Ascending aorta (tissue), 2 donors: ENCODE data around the gene CLDN19. TPM values are rescaled to one million over a fixed set of nuclear protein-coding genes. Genes with fewer than 3 reads are reported as not detected.

ENCODE experiments used
- DNase-seq, 2 donors: peaks; one replicate each; pipeline ENCODE4 v3.0.0-alpha.2; 2019; ENCODE audit warnings: low spot score in 2 of 2
- H3K27ac ChIP-seq, 2 donors: fragments of 200-600 bp; sonication (generic); one replicate each; pipeline ENCODE4 v1.5.1; 2016 to 2017; ENCODE audit warnings: mild to moderate bottlenecking in 1 of 2
- H3K27me3 ChIP-seq: fragments of 200-600 bp; sonication (generic); one replicate; pipeline ENCODE4 v1.5.1; 2017
- H3K36me3 ChIP-seq, 2 donors: fragments of 200-600 bp; sonication (generic); one replicate each; pipeline ENCODE4 v1.5.1; 2016
- H3K4me1 ChIP-seq, 2 donors: fragments of 200-600 bp; sonication (generic); one replicate each; pipeline ENCODE4 v1.5.1; 2016 to 2017; ENCODE audit warnings: mild to moderate bottlenecking in 1 of 2
- H3K4me3 ChIP-seq, 2 donors: fragments of 200-600 bp; sonication (generic); one replicate each; pipeline ENCODE4 v1.5.1; 2016 to 2017; ENCODE audit warnings: mild to moderate bottlenecking in 1 of 2
- H3K9me3 ChIP-seq, 2 donors: fragments of 200-600 bp; sonication (generic); one replicate each; pipeline ENCODE4 v1.5.1; 2016
- intact Hi-C: fragments of 100-400 bp; cut with DNase I; formaldehyde crosslinking; loops from one replicate; pipeline ENCODE4 v1.15.1; 2023
- total RNA-seq: library from RNA; depleted of rRNA; stranded (reverse); fragments of >200 nt; gene quantifications from one replicate; pipeline ENCODE4 v1.1.0, GENCODE V29; 2016
- TF ChIP-seq, protein P1 (sequence below), 3 experiments: fragments of 200-600 bp in 2 of 3; fragments of 450-650 bp in 1 of 3; sonication (generic) in 2 of 3; IDR thresholded peaks; one replicate each; pipeline ENCODE4 v1.5.1; 2016 to 2019; ENCODE audit warnings: antibody characterized with exemption in 3 of 3, mild to moderate bottlenecking in 1 of 3, moderate library complexity in 1 of 3

CLDN19 gene
- total RNA-seq, 1 donor from 2014 or later, result not detected

DNA sequence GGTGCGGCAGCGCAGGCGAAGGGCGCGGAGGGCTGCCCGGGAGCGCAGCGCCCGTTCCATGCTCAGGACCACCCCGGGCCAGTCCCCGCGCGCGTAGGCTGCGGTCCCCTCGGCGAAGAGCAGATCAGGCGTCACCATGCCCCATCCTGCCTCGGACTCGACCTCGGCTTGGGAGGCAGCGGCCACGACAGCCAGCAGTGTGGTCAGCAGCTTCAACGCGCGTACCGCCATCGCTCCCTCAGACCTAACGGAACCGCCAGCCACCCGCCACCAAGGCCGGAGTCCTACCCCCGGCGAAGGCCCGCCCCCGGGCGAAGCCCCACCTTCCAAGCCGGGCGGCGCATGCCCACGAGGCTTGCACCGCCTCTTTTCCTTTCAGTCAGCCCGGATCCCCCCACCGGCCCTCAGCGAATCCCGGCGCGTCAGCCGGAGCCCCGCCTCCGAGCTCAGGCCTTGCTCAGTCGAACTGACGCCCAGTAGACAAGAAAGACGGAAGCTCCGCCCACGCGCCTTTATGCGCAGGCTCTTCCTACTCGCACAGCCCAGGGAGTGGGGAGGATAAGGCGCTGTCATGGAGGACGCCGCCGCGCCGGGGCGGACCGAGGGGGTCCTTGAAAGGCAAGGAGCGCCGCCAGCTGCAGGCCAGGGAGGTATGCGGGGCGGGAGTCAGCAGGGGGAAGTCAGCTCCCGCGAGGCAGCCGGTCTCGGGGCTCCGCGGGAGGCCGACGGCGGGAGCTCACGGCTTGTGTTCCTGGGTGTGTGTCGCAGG lies 26.9 kb upstream of the CLDN19 start, which contains the start of the genes C1orf50 and P3H1:
Gene C1orf50 (plus strand): TSS at position 509 of the 769 bp plus-strand sequence. CDS start 63 bp downstream, at position 572.
Gene P3H1 (minus strand): TSS at position 288 of the 769 bp plus-strand sequence. CDS start 57 bp downstream, at position 231.
- peak within 1 kb of the TSS; percentile 86 to 88 for H3K4me3 ChIP-seq
- peak; percentile 99 to 100 for DNase-seq
- H3K36me3 ChIP-seq, result peaks cover 0 to 3% of the 10 kb centered on the region in 2 donors
- H3K27ac ChIP-seq, result peak within 1 kb of the TSS; percentile 84 to 91
- intact Hi-C loops, result loop anchor here (1.0 to 5.0 kb wide), 9 partner anchors 50 to 435 kb away; partner anchors contain the start of genes CFAP57, EBNA1BP2, ERMAP and PPCS
- peaks cover 0 to 19% of the 10 kb centered on the region in 2 donors for H3K4me1 ChIP-seq
- TF ChIP-seq, protein P1, sequence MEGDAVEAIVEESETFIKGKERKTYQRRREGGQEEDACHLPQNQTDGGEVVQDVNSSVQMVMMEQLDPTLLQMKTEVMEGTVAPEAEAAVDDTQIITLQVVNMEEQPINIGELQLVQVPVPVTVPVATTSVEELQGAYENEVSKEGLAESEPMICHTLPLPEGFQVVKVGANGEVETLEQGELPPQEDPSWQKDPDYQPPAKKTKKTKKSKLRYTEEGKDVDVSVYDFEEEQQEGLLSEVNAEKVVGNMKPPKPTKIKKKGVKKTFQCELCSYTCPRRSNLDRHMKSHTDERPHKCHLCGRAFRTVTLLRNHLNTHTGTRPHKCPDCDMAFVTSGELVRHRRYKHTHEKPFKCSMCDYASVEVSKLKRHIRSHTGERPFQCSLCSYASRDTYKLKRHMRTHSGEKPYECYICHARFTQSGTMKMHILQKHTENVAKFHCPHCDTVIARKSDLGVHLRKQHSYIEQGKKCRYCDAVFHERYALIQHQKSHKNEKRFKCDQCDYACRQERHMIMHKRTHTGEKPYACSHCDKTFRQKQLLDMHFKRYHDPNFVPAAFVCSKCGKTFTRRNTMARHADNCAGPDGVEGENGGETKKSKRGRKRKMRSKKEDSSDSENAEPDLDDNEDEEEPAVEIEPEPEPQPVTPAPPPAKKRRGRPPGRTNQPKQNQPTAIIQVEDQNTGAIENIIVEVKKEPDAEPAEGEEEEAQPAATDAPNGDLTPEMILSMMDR (IDR thresholded peaks at IDR 0.05), result no peak
- H3K27me3 ChIP-seq, result no peaks in the 10 kb centered on the region
- H3K9me3 ChIP-seq, result no peaks in the 10 kb centered on the region

DNA sequence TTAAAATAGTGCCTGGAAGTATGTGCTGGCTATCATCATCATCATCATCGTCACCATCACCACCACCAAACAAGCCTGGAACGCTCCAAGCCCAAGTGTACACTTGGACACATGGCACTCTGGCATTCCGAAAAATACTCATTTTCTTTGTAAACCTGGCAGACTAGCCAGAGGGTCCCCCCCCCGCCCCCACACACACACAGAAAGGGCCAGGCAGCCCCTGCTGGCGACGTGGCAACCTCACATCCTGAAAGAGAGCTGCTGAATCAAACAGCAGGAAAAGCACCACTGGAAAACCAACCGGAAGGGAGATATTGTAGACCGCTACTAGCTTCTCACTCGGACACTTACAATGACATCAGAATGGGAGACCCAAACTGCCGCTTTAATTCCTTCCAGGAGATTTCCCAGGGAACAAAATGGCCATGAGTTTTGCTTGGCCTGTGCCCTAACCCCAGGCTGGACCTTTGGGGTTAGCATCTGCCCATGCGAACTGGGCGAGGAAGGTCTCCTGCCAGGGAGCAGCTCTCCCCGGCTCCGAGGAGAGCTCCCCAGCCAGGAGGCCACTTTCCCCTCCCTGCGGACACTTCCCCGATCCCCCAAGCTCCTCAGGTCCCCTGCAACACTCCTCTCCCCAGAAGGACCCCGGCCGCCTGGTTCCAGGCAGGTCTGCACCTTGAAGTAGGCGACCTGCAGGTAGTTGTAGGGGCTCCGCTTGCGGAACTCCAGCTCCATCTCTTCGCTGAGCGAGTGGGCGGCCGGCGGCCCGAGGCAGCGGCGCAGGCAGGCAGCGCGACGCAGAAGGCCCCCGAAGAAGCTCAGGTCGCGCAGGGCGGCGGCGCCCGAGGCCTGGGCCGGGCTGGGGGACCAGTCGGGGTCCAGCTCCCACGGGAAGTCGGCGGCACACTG lies 26.1 kb upstream of the CLDN19 start:
- peak overlapping the region; percentile 84 to 90 for H3K27ac ChIP-seq
- H3K9me3 ChIP-seq, result no peaks in the 10 kb centered on the region
- DNase-seq, result no peak
- TF ChIP-seq, protein P1 (IDR thresholded peaks at IDR 0.05), result peak in 2 of 3 experiments; percentile 36 to 42
- peaks cover 0 to 11% of the 10 kb centered on the region in 2 donors for H3K36me3 ChIP-seq
- peaks cover 0 to 19% of the 10 kb centered on the region in 2 donors for H3K4me1 ChIP-seq
- peak overlapping the region; percentile 86 to 88 for H3K4me3 ChIP-seq
- no peaks in the 10 kb centered on the region for H3K27me3 ChIP-seq
- intact Hi-C loops, result loop anchor here (2.0 to 5.0 kb wide), 7 partner anchors 83 to 434 kb away; partner anchors contain the start of genes CFAP57, EBNA1BP2, PPCS and PPIH

DNA sequence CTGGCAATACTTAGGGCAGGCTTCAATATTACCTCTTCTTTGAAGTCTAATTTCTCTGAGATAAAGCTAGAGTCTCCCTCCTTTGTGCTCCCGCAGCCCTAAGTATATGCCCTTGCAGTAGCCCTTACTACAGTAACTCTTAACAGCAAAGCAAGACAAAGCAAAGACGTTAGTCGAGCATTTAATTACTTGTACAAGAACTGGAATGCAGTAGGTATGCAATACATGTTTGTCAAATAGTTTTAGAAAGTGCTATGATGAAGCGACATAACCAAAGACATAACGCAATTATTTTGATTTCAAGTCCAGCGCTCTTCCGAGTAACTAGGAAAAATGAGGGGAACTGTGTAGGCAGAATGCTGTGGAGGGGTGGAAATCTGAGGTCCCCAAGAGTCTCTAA lies 25.2 kb upstream of the CLDN19 start:
- H3K27ac ChIP-seq, result peak overlapping the region; percentile 84 to 90

DNA sequence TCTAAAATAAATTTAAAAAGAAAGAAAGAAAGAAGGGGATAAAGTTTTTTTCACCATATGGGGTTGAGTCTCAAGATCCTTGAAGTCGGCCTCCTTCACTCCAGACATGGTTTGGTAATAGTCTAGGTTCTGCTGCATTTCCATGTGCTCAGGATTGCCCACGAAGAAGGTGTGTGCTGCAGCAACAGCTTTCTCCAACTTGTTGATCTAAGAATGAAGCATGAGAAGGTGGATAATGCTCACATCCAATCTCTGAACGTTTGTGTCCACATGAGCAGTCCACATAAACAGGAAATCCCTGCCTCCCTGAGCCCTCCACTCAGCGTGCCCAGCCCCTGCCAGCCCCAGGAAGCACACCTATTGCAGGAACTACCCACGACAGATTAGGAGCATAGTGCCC lies 22.2 kb upstream of the CLDN19 start:
- Histone ChIP-seq H3K4me1 (peaks cover 0 to 12% of the 10 kb centered on the region in 2 donors), H3K27me3 (no peaks in the 10 kb centered on the region), H3K9me3 (no peaks in the 10 kb centered on the region), H3K27ac (no peak overlapping the region), H3K4me3 (no peak overlapping the region), H3K36me3 (peaks cover 30 to 44% of the 10 kb centered on the region in 2 donors)
- DNase-seq, result no peak
- intact Hi-C loops, result no loop called here
- TF ChIP-seq, protein P1 (IDR thresholded peaks at IDR 0.05), result no peak

More for the DNA sequence above, 25.2 kb upstream of the CLDN19 start:
- no peaks in the 10 kb centered on the region for H3K27me3 ChIP-seq
- no peak for DNase-seq
- peaks cover 0 to 19% of the 10 kb centered on the region in 2 donors for H3K4me1 ChIP-seq
- TF ChIP-seq, protein P1 (IDR thresholded peaks at IDR 0.05), result no peak
- peaks cover under 1 to 14% of the 10 kb centered on the region in 2 donors for H3K36me3 ChIP-seq
- intact Hi-C loops, result loop anchor here (5.0 kb wide), 4 partner anchors 157 to 433 kb away; partner anchors contain the start of genes CFAP57 and EBNA1BP2
- no peaks in the 10 kb centered on the region for H3K9me3 ChIP-seq
- peak overlapping the region; percentile 86 to 88 for H3K4me3 ChIP-seq

DNA sequence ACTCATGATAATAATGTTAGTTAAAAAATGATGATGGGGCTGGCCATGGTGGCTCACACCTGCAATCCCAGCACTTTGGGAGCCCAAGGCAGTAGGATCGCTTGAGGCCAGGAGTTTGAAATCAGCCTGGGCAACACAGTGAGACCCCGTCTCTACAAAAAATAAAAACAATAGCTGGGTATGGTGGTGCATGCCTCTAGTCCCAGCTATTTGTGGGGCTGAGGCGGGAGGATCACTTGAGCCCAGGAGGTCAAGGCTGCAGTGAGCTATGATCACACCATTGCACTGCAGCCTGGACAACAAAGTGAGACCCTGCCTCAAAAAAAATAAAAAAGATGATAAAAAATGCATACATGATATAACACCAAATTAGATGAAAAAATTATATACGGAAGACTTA lies 21.5 kb upstream of the CLDN19 start:
- no peak for DNase-seq
- intact Hi-C loops, result no loop called here
- no peaks in the 10 kb centered on the region for H3K9me3 ChIP-seq
- H3K36me3 ChIP-seq, result peaks cover 31 to 51% of the 10 kb centered on the region in 2 donors
- no peaks in the 10 kb centered on the region for H3K27me3 ChIP-seq
- TF ChIP-seq, protein P1 (IDR thresholded peaks at IDR 0.05), result no peak
- no peak overlapping the region for H3K4me3 ChIP-seq
- peaks cover 0 to 12% of the 10 kb centered on the region in 2 donors for H3K4me1 ChIP-seq
- no peak overlapping the region for H3K27ac ChIP-seq
